Embryonic facial prominence (tissue), 1 donor: ENCODE data around the gene TMPRSS13.
"Not testable (repeated sequence)": the region's sequence is repeated elsewhere in the genome, so short reads cannot be mapped to it uniquely, and the experiment has no call there.

ENCODE experiments used
- DNase-seq: peaks from one replicate; pipeline ENCODE4 v3.0.0-alpha.2; 2016; ENCODE audit errors: extremely low spot score

The TMPRSS13 gene

DNA sequence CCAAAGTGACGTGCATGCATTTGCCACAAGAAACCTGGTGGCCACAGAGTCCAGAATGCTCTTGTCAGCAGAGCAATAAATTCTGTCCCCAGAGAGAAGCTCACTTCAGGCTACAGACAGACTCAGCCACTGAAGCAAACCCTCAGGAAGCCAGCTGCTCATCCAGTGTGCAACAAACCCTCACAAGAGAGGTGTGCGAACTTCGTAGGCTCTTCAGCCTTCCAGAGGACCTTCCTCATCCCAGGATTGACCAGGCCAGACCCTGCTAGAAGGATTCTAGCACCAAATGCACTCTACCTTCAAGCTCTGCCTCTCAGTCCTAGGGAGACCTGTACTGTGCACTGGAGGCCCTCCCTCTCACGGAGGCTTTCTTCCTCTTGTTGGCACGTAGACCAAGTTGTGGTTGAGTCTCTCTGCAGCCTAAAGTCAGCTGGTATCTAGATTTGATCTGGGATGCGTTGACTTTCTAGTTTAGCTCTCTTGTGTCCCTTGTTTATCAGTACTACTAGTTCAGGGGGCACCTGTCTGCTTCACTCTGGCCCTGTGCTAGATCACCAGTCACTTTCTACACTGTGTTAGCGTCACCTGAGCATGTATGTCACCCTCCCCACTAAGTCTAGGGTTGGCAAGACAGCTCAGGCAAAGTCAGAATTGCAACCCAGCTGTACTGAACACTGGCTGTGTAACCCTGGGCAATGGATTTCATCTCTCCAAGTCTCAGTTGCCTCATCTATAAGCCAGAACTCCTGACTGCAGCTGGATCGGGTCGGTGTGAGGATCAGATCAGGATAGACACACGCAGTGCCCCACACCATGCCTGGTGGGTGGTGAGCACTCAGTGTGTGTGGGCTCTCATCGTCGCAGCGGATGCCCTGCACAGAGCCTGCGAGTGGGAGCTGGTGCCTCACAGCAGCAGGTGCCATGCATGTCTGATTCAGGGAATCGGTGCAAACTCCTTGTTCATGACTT, 22.1 kb upstream of the TMPRSS13 start:
- no peak for DNase-seq

DNA sequence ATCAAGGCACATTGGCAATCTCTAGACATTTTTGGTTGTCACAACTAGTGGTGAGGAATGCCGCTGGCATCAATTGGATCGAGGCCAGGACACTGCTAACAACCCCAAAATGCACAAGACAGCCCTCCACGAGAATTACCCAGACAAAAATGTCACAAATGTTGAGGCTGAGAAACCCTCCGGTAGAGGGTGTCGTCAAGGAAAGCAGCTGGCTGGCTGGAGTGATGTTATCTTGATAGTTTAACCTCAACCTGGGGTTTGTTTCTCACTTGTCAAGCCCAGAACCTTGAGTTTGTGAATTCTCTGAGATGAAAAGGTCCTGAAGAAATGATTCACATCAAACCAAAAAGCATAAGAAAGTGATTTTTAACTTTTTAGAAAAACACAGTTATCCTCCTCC, 21.1 kb upstream of the TMPRSS13 start:
- DNase-seq, result no peak

DNA sequence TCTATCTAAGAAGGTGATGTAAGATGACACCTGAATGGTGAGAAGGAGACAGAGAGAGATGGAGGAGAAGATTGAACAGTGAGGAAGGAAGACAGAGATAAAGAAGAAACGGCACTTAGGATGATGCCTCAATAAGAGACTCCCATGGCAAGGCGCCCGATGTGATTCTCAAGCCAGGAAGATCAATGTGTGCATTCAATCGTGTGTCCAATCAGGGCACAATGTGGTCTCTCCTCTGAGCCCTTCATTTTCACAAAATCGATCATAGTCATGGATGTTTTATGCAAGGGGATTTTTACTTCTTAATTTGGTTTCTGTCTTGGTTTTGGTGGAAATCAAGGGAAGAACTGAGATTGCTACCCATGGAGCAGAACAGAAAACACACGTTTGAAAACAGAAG, 19.9 kb upstream of the TMPRSS13 start:
- no peak for DNase-seq

GRCh38 chr11:117948466-117948865, 19.3 kb upstream of the TMPRSS13 start:
- not testable (repeated sequence) for DNase-seq

DNA sequence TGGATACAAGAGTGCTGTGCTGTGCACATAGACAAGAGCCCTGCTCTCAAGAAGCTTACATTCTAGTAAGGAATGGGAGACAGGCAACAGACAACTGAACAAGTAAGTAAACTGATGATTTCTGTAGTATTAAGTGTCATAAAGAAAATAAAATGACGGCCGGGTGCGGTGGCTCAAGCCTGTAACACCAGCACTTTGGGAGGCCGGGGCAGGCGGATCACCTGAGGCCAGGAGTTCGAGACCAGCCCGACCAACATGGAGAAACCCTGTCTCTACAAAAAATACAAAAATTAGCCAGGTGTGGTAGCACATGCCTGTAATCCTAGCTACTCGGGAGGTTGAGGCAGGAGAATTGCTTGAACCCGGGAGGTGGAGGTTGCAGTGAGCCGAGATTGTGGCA, 18.5 kb upstream of the TMPRSS13 start:
- DNase-seq, result not testable (repeated sequence)

- peak; percentile 77 for DNase-seq
These were observed 17.8 kb upstream of the TMPRSS13 start for GRCh38 chr11:117946842-117947526.

GRCh38 chr11:117946156-117946841, 17.1 kb upstream of the TMPRSS13 start:
- no peak for DNase-seq

DNA sequence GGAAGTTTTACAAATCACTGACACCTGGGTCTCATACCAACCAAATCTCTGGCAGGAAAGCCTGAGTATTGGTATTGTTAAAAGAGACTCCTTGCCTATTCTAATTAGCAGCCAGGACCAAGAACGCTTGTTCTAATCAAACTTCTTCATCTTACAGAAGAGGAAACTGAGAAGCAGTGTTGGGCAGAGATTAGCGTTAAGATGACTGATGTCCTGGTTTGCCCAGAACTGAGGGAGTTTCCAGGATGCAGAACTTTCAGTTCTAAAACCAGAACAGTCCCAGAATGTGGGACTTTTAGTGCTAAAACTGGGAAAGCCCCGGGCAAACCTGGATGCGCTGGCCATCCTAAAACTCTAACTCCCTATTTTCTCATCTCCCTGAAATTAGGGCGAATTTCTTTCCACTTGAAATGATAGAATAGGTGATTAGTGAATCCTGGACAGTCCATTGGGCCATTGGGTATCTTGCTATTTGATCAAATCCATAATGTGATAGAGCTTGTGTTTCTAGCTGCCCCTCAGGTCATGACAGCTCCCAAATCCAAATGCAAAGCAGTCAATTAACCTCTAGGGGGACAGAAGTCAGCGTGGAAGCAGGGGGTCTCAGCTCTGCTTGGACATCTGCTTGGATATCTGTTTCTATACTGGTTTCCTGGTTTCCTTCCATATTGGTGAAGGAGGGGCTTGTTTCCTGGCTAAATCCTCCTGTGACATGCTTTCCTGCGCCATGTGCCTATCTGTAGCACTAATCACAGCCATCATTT, 16.0 kb upstream of the TMPRSS13 start:
- no peak for DNase-seq

- DNase-seq, result no peak
These were observed 15.4 kb upstream of the TMPRSS13 start for GRCh38 chr11:117944554-117944953.

GRCh38 chr11:117941976-117942654, 12.9 kb upstream of the TMPRSS13 start:
- no peak for DNase-seq

GRCh38 chr11:117941163-117941707, 12.0 kb upstream of the TMPRSS13 start:
- DNase-seq, result no peak

GRCh38 chr11:117940736-117941135, 11.5 kb upstream of the TMPRSS13 start:
- DNase-seq, result no peak

GRCh38 chr11:117936973-117937372, 7.8 kb upstream of the TMPRSS13 start:
- no peak for DNase-seq

DNA sequence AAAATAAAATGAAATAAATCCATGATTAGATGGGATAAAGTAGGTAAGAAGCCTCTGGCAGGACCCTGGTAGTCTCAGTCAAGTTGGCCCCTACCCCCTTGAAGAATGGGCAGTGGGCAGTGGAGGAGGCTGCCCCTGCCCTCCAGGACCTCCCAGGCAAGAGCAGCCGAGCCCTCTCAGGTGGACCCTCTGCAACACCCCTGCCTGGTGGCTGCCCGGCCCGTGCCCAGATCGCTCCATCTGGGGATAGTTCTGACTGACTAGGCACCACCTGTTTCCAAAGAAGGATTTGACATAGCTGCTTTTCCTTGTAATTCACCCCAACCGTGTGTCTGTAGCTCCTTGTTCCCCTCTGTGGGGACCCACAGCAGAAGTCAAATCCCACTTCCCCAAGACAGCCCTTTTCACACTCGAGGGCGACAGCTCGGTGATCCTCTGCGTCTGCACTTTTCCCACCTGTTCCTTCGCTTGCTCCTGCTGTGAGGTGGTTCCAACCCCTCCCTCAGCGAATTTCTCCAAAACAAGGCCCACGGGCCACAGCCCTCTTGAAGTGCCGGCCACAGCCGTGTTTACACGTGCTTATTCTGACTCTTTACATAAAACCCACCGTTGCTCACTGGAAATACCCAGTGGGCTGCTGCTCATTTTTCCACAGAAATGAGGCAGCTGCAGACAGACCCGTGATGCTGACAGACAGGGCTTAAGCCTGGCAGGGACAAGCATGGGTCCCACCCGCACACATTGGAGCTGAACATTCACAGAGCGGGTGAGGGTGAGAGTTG, 5.5 kb upstream of the TMPRSS13 start:
- DNase-seq, result no peak

GRCh38 chr11:117933930-117934329, 4.7 kb upstream of the TMPRSS13 start:
- DNase-seq, result no peak

DNA sequence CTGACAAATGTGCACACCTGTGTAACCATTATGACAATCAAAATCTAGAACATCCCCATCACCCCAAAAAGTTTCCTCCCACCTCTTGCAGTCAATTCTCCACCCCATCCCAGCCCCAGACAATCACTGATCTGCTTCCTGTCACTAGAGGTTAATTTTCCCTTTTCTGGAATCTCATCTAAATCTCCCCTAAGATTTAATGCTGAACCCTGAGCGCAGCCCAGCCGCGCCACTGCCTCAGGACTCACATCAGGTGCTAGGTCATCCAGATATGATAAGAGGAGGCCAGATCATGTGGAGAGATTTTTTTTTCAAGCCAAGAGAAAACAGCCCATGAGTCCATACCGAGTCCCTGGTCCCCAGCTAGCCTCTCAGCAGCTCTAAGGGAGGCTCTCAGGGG, 4.3 kb upstream of the TMPRSS13 start:
- DNase-seq, result no peak

DNA sequence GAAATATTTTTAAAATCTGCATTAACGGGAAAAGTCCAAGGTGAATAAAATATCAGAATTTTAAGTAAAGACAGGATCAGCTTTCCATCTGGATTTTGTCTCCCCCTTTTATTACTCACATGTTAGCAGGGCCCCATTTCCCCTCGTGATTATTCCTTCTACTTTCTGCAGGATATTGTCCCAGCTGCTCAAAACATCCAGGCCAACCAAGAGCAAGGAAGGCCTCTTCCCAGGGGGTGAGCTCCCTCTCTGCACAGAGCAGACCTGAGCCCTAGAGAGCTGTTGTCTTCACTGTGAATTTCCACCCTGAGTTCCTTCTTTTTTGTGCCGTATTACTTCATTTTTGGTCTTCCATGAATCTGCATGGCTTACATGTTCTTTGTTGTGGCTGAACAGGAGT, 3.7 kb upstream of the TMPRSS13 start:
- DNase-seq, result no peak

DNA sequence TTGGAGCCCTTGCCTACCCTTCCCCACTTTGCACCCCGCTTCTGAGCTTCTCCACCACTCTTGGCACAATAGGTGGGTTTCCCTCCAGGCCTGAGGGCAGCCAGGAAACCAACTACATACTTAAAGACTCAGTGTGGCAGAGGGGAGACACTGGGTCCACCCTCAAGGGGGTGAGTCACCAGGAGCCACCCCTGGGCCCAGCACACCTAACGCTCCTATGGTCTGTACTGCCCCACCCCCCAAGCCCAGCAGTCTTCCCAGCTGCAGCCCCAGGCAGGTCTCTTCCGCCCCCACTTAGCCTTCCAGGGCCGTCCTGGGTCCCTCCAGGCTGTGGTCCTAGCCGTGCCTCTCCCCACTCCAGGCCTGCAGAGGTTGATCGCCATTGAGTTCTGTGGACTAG, 3.2 kb upstream of the TMPRSS13 start:
- no peak for DNase-seq

GRCh38 chr11:117931971-117932370, 2.8 kb upstream of the TMPRSS13 start:
- DNase-seq, result no peak
